GM19372 (cell line): Measurements from ENCODE around the gene ZC3H10.
A peak's percentile ranks its signal among the peaks of the same experiment; 100 is the strongest.
"Not testable (repeated sequence)": the region's sequence is repeated elsewhere in the genome, so short reads cannot be mapped to it uniquely, and the experiment has no call there.

Experiments
- ATAC-seq: cut with Tn5 transposase; IDR thresholded peaks from one replicate; pipeline ENCODE4 v1.9.1; 2021; ENCODE audit warnings: mild to moderate bottlenecking, low read depth, moderate library complexity; ENCODE audit not compliant: unreplicated experiment

The ZC3H10 gene

DNA sequence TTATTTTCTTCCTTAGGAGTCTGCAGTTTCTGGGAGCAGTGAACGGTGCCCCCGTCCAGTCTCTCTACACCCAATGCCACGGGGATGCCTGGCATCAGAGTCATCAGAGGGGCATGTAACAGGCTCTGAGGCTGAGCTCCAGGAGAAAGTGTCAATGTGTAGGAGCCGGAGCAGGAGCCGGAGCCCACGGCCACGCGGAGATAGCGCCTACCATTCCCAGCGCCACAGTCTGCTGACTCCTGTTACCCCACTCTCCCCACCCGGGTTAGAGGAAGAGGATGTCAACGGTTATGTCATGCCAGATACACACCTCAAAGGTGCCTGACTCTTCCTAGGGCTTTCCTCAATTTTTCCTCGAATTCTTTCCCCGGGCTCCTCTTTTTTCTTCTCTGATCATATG, 17.0 kb upstream of the ZC3H10 start:
- ATAC-seq = no peak

DNA sequence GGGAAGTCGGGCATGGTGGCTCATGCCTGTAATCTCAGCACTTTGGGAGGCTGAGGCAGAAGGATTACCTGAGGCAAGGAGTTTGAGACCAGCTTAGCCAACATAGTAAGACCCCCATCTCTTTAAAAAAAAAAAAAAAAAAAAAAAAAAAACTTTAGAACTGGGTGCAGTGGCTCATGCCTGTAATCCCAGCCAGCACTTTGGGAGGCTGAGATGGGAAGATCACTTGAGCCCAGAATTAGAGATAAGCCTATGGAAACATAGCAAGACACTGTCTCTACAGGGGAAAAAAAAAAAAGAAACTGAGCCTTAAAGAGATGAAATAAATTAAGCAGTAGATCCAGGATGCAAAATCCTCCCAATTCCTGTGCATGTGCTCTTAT, 15.4 kb upstream of the ZC3H10 start:
- ATAC-seq = no peak

DNA sequence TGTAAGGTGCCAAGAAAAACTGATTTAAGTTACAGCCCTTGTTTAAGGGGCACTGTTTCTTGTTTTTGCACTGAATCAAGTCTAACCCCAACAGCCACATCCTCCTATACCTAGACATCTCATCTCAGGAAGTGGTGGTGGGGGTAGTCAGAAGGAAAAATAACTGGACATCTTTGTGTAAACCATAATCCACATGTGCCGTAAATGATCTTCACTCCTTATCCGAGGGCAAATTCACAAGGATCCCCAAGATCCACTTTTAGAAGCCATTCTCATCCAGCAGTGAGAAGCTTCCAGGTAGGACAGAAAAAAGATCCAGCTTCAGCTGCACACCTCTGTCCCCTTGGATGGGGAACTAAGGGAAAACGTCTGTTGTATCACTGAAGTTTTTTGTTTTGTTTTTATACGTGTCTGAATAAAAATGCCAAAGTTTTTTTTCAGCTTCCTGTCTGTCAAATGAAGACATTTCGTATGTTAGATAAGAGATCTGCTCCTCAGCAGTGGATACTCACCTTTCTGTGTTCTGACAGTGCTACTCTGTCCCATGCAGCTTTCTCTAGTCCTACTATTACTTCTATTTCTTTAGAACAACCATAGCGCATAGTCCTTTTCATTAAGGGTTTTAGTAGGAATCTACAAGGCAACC, 14.9 kb upstream of the ZC3H10 start:
- no peak for ATAC-seq

DNA sequence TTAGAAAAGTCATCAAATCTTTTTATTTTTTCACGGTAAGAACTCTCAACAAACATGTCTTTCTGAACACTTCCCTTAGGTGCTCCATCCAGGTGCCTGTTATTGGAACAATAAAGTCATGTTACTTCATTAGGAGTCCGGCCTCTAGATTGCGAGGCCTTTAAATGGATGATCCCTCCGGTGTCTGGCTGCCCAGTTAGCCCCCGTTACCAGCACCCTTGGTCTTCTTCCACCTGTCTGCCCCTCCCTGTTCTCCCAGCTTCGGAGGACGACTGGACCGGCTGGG, 14.3 kb upstream of the ZC3H10 start:
- no peak for ATAC-seq

DNA sequence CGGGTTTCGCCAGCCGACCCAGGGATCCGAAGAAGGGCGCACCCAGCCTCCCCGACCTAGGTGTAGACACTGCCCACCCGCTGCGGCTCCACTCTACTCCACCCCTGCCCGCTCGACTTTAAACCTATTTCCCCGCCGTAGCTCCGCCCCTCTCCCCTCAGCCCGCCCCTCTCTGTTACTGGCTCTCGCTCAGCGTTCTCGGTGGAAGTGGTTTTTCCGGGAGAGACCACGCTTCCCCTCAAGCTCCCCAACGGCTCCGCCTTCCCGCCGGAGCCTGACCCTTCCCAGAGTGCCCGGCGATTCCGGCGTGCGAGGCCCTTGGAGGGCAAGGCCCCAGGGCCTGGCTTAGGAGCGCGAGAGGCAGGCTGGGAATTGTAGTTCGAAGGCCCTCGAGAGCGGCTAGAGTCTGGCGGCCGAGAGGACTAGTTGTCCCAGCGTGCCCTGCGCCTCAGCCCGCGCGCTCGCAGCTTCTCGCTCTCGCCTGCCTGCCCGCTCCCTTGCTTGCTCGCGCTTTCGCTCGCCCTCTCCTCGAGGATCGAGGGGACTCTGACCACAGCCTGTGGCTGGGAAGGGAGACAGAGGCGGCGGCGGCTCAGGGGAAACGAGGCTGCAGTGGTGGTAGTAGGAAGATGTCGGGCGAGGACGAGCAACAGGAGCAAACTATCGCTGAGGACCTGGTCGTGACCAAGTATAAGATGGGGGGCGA, 13.8 kb upstream of the ZC3H10 start, which contains the start of gene PA2G4:
Gene PA2G4, plus strand, starts transcription at position 451 of the 706 bp plus-strand sequence. Its CDS starts 179 bp downstream, at position 630.
- peak; percentile 92 for ATAC-seq

DNA sequence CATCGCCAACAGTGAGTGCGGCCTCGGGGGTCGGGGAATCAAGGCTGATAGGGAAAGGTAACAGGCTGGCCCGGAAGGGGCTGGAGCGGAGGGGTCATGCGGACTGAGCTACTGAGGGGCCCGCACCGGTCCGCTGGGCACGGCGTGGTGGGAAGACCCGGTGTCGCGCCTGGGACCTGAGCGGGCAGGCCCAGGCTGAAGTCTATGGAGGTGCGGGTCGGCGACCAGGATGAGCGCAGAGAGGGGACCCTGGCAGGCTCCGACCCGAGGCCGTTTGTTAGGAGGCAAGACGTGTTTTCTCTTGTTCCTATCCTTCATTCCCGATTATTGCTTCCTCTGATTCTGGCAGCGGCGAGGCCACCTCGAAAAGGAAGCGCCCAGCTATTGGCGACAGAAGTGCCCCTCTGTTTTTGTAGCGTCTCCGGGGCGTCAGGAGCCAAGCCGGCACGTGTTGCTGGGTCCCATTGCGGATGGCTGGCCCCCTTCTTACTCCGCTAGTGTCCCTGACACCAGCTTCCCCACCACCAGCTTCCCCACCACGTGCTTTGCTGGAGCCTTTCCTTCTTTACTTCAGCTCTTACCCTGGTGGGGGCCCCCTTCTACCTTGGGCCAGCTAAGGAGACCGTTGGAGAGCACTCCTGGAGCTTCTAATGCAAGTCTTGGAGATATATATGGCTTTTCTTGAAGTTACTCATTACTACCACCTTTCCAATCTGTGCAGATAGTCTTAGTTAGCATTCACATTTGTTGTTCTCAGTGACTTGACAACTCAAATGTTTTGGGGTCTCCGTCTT, 13.1 kb upstream of the ZC3H10 start:
- ATAC-seq = peak; percentile 3

DNA sequence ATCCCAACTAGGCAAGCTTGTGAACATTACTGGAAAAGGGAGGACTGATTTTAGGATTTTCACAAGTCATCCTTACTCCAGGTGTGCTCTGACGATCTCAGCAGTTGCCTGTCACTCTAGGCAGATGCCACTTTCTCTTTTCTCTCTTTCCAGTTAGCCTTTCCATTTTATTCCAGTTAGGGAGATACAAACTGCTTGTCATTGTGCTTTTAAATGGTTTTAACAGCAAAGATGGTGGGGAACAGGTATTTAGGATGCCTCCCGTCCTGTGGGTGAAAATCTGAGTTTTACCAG, 12.5 kb upstream of the ZC3H10 start:
- no peak for ATAC-seq

DNA sequence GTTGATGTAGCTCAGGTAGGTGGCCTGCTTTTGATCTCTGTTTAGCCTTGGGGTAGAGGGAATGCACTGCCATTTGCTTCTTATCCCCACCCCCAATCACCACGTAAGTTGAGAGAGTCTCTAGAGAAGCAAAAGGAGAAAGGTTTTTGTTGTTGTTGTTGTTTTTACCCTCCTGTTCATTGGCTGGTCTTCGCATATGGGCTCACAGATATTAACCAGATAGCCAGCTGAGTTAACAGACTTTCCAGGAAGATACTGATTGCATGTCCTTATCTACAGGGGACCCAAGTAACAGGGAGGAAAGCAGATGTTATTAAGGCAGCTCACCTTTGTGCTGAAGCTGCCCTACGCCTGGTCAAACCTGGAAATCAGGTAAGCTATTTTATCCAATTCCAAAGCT, 10.8 kb upstream of the ZC3H10 start:
- no peak for ATAC-seq

DNA sequence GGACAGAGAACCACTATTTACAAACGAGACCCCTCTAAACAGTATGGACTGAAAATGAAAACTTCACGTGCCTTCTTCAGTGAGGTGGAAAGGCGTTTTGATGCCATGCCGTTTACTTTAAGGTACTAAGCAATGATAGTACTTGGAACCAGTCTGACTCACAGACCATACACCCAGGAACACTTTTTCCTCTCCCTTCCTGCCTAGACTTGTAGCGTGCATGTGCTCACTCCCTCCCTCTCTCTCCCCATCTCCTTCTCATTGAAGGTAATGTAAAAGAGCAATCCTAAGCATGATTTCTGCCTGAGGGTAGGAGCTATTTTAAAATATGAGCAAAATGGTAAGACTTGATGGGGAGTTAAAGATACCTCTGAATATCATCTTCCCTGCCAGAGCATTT, 7.5 kb upstream of the ZC3H10 start:
- no peak for ATAC-seq

DNA sequence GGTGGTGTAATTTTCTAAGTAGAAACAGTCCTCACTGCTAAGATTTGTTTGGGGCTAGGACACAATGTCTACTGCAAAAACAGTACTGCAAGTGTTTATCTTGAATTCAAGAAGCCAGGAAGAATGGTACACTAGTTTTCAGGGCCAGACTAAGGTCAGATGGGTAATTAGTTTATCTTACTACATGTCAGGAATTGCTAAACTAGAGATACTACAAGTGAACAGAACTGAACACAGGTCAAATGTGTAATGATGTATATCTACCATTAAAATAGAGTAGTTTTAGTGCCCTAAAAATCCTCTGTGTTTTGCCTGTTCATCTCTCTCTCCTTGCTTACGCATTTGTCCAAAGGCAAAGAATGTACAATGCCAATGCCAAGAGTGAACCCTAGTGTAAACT, 4.0 kb upstream of the ZC3H10 start:
- no peak for ATAC-seq

DNA sequence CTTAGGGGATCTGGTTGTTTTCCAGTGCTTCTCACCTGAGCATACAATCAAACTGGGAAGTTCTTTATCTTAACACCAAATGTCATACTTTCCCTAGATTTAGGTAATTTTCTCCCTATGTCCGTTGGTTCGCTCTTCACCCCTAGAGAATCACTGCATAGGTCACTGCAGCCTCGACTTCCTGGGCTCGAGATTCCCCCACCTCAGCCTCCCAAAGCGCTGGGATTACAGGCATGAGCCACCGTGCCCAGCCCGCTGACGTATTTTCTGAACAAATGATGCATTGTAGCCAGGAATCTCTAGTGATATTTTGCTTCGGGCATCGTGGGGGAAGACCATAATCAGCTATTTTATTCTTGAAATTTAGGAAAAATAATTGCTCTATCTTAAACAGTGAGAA, 2.7 kb upstream of the ZC3H10 start:
- ATAC-seq = no peak

DNA sequence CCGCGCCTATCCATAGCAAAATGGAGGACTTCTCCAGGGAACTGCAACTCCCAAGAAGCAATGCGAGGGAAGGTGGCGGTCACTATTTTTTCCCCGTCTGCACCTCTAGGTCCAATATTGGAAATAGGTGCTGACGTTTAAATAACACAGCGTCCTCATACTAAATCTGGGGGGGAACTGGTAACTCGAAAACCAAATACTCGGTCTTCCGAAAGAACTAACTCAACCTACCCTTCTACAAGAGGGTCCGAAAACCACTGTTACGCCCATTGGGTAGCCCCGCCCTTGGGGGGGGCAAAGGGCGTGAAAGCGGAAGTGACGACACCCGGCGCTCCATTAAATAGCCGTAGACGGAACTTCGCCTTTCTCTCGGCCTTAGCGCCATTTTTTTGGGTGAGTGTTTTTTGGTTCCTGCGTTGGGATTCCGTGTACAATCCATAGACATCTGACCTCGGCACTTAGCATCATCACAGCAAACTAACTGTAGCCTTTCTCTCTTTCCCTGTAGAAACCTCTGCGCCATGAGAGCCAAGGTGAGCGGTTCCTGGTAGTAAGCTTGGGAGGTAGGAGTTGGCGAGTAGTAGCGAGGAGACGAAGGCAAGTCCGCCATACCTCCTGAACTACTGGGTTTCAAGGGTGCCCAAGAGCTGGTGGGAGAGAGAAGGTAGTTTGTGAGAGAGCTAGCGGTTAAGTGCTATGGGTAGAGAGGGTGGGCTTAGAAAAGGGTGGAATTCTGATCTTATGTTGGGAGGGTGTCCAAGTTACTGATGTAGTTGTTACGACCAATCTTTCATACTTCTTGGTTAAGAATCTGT, 1.6 kb upstream of the ZC3H10 start, which contains the start of gene RPL41:
Gene RPL41, plus strand, starts transcription at position 367 of the 815 bp plus-strand sequence.
- peak; percentile 43 for ATAC-seq

DNA sequence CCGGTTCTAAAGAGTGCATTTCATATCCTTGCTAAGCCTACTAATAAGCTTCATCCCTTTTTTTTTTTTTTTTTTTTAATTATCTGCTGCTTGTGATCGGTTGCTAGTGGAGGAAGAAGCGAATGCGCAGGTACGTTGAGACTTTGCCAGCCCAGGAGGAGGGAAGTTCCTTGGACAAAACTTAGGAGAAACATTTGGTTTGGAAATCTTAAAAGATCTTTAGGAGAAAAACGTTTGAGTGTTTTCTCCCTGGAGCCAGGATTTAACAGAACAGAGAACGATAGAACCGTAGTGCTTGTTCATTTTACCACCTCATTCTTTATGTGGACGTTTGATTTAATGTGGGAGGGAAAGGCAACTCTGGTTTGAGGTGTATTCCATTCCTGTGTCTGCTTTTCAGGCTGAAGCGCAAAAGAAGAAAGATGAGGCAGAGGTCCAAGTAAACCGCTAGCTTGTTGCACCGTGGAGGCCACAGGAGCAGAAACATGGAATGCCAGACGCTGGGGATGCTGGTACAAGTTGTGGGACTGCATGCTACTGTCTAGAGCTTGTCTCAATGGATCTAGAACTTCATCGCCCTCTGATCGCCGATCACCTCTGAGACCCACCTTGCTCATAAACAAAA, 872 bp upstream of the ZC3H10 start:
- not testable (repeated sequence) for ATAC-seq

DNA sequence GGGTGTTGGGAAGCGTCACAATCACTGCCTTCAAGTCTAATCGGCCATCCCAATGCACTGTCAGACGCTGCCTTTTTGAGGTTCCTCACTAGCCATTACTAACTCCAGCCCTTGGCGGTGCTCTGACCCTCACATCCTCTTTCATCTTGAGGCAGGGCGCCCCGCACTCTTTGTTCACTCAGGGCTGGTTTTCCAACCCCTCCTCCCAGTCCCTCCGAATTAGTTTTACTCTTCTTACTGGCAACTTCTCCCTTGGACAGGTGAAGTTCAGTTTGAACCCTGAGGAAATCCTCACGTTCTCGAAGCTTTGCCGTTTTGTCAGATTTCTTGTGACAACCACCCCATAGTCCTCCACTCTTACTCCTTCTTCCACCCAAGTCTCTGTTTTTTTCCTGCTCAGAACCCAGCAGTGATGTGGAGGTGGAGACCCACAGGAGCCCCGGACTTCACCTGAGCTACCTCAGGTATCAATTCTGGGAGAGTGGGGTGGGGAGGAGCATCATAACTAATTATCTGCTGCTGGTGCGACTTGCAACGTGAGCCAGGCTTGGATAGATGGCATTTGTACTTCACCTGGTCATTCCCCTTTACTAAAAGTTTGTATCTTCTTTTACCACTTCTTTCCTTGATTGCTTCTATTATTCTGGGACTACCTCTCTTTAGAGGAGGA, 757 bp downstream of the ZC3H10 start:
- no peak for ATAC-seq

DNA sequence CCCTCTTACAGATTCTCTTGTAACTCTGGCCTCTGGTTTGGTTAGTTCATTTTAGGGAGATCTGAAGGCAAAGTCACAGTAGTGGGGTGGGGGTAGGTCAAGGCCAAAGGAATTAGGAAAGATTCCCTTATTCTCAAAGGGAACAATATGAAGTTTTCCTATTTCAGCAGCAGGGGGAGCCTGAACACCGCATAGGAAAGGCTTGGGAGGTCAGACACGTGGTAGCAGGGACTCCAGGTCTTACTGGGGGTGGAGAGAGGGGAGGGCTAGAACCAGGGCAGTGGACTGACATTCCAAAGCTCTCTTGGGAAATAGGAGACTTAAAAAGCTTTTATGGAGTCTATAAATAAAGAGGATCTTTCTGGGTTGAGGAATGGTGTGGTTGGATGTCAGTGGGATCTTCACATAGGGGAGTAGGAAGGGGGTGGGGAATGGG, 1.3 kb downstream of the ZC3H10 start:
- ATAC-seq = no peak

DNA sequence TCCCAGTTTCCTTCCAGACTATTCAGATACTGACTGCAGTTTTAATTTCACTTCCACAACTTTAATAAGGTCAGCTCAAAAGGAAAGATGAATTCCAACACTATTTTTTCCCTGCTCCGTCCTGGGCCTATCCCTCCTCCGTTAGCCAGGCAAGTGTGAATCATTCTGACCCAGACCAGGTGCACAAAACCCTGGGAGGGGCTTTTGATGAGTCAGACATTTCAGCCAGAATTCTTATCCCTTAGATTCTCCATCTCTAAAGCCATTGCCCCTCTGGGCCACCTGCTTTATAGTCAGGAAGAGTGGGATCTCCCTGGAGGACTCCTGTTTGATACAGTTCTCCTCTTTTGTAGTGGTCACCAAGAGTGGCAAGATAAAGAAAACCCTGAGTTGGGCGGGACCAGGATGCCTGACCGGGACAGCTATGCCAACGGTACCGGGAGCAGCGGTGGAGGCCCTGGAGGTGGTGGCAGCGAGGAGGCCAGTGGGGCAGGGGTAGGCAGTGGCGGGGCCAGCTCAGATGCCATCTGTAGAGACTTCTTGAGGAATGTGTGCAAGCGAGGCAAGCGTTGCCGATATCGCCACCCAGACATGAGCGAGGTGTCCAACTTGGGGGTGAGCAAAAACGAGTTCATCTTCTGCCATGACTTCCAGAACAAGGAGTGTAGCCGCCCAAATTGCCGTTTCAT, 2.2 kb downstream of the ZC3H10 start:
- no peak for ATAC-seq

DNA sequence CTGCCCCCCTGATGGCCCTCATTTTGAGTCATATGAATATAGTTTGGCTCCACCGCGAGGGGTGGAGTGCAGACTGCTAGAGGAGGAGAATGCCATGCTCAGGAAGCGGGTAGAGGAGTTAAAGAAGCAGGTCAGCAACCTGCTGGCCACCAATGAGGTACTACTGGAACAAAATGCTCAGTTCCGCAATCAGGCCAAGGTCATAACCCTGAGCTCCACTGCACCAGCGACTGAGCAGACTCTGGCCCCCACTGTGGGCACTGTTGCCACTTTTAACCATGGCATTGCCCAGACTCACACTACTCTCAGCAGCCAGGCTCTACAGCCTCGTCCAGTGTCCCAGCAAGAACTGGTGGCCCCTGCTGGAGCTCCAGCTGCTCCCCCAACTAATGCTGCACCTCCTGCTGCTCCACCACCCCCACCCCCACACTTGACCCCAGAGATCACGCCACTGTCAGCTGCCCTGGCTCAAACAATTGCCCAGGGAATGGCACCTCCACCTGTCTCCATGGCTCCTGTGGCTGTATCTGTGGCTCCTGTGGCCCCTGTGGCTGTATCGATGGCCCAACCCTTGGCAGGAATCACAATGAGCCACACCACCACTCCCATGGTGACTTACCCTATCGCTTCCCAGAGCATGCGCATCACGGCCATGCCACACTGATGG, 3.3 kb downstream of the ZC3H10 start:
- ATAC-seq = no peak

DNA sequence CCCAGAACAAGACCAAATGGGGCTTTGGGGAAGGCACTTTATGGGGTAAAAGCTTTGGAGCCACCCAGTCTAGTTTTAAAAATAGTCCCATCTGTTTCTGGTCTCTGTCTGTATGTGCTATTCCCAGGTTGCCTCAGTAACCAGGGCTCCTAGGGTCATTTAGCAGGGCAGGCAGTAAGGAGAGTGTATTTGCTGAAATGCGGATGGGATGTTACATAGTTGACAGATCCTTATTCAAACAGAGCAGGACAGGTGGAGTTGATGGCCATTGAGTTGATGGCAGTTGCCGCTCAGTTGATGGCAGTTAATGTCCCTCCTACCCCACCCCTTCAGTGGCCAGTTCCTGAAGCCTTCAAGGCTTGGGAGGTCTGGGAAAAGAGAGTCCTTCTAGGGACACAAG, 4.6 kb downstream of the ZC3H10 start:
- ATAC-seq = no peak

DNA sequence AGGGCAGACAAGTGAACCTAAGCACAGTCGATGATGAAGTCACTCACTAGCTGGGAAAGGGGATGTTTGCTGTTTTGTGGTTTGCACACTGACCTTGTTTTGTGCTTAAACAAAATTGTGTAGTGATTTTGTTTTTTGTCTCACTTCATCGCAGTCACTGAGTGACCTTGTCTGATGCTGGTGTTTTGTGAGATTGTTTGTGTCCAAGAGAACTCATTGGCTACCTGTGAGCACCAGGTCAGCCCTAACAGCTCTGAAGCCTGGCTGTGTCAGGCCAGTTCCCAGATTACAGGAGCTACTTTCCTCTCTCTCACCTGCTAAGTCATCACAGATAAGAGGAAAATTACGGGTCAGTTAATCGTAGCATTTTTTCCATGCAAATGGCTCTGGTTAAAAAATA, 6.1 kb downstream of the ZC3H10 start:
- ATAC-seq = no peak
